K562 (cell line): ENCODE data around the gene DRAXIN. TPM values are rescaled to one million over a fixed set of nuclear protein-coding genes. Genes with fewer than 3 reads are reported as not detected.

Experiments used
- ATF2 ChIP-seq: sonication (generic); formaldehyde crosslinking; IDR thresholded peaks from 2 replicates; pipeline ENCODE4 v1.8.1; 2022; ENCODE audit warnings: missing genetic modification reagents
- ATF7 ChIP-seq: fragments of 450-650 bp; IDR thresholded peaks from 2 replicates; pipeline ENCODE4 v1.7.1; 2014; ENCODE audit warnings: mild to moderate bottlenecking, moderate library complexity
- CBX2 ChIP-seq: fragments of 200-600 bp; sonication (generic); IDR thresholded peaks from one replicate; pipeline ENCODE4 v1.6.1; 2012; ENCODE audit warnings: mild to moderate bottlenecking, low read length, inconsistent platforms; ENCODE audit not compliant: insufficient read depth, poor library complexity, severe bottlenecking
- CBX3 ChIP-seq, 2 experiments: IDR thresholded peaks; 1 replicate in 1 of 2; 2 replicates in 1 of 2; pipeline ENCODE4 v1.6.1; 2012; ENCODE audit warnings: inconsistent platforms in 2 of 2, low read length in 2 of 2, borderline replicate concordance in 1 of 2, control low read depth in 1 of 2
- DIDO1 ChIP-seq: fragments of 450-650 bp; IDR thresholded peaks from 2 replicates; pipeline ENCODE4 v1.6.1; 2016; ENCODE audit warnings: low read depth, missing biosample characterization, missing genetic modification characterization
- JUND ChIP-seq, 2 experiments: IDR thresholded peaks; 2 replicates in 1 of 2; 3 replicates in 1 of 2; pipeline ENCODE4 v1.6.1; 2011; ENCODE audit warnings: borderline replicate concordance in 2 of 2, low read depth in 2 of 2, low read length in 2 of 2, improper control_type of control experiment in 1 of 2, missing biosample characterization in 1 of 2, missing genetic modification characterization in 1 of 2, missing genetic modification reagents in 1 of 2
- NCOA6 ChIP-seq: fragments of 450-650 bp; IDR thresholded peaks from 2 replicates; pipeline ENCODE4 v1.6.1; 2017; ENCODE audit warnings: mild to moderate bottlenecking
- NCOR1 ChIP-seq: fragments of 450-650 bp; IDR thresholded peaks from 2 replicates; pipeline ENCODE4 v1.6.1; 2016; ENCODE audit warnings: mild to moderate bottlenecking, moderate library complexity
- NUFIP1 ChIP-seq: fragments of 450-650 bp; IDR thresholded peaks from 2 replicates; pipeline ENCODE4 v1.6.1; 2018; ENCODE audit not compliant: partially characterized antibody
- PHF20 ChIP-seq: fragments of 450-650 bp; IDR thresholded peaks from 2 replicates; pipeline ENCODE4 v1.6.1; 2018; ENCODE audit not compliant: partially characterized antibody
- POLR2A ChIP-seq: fragments of 450-650 bp; conservative IDR thresholded peaks from 2 replicates; pipeline ENCODE4 v1.6.1; 2016
- RBM15 ChIP-seq: fragments of 200-400 bp; formaldehyde crosslinking; IDR thresholded peaks from 2 replicates; pipeline ENCODE4 v1.6.1; 2018; ENCODE audit warnings: mild to moderate bottlenecking, low read length, moderate library complexity; ENCODE audit not compliant: insufficient read depth
- SMAD4 ChIP-seq: fragments of 250-450 bp; sonication (Bioruptor Pico); conservative IDR thresholded peaks from 2 replicates; pipeline ENCODE4 v1.8.0; 2021; ENCODE audit warnings: inconsistent platforms, mild to moderate bottlenecking, moderate library complexity
- SOX6 ChIP-seq: fragments of 450-650 bp; IDR thresholded peaks from 2 replicates; pipeline ENCODE4 v1.6.1; 2014; ENCODE audit warnings: mild to moderate bottlenecking
- STAT5A ChIP-seq: IDR thresholded peaks from 2 replicates; pipeline ENCODE4 v1.6.1; 2012; ENCODE audit warnings: low read length, inconsistent platforms, borderline replicate concordance
- TARDBP ChIP-seq: fragments of 450-650 bp; IDR thresholded peaks from 2 replicates; pipeline ENCODE4 v1.6.1; 2016
- ZC3H8 ChIP-seq: fragments of 450-650 bp; IDR thresholded peaks from 2 replicates; pipeline ENCODE4 v1.6.1; 2017
- ZKSCAN1 ChIP-seq: fragments of 150-350 bp; IDR thresholded peaks from 2 replicates; pipeline ENCODE4 v1.6.1; 2016; ENCODE audit warnings: low read depth, low read length
- ZMIZ1 ChIP-seq, 2 experiments: fragments of 150-350 bp in 1 of 2; IDR thresholded peaks; 2 replicates each; pipeline ENCODE4 v1.6.1; 2012 to 2016; ENCODE audit warnings: low read depth in 2 of 2, low read length in 2 of 2, mild to moderate bottlenecking in 1 of 2, moderate library complexity in 1 of 2
- ZNF655 ChIP-seq: fragments of 250-450 bp; sonication (Bioruptor Pico); IDR thresholded peaks from 2 replicates; pipeline ENCODE4 v1.5.0; 2021
- ZNF695 ChIP-seq: fragments of 450-650 bp; formaldehyde crosslinking; IDR thresholded peaks from 2 replicates; pipeline ENCODE4 v1.4.0; 2020; ENCODE audit warnings: mild to moderate bottlenecking, moderate library complexity
- polyA plus RNA-seq, 8 experiments: library from polyadenylated mRNA; depleted of rRNA in 4 of 8; stranded (reverse) in 5 of 8; unstranded in 3 of 8; fragments of >200 nt; fragmentation: Nextera tagmentation in 2 of 8; fragmentation: Illumina TruSeq in 1 of 8; extraction: Ambion mirVana in 2 of 8; extraction: Trizol in 1 of 8; gene quantifications; 2 replicates each; pipeline versions ENCODE4 v1.2.1 to v1.2.3, GENCODE V29; 2011 to 2014; ENCODE audit warnings: inconsistent platforms in 1 of 8, missing spikeins in 1 of 8
- total RNA-seq, 7 experiments: library from RNA; depleted of rRNA in 6 of 7; stranded (reverse); fragments of >200 nt in 6 of 7; fragmentation: Illumina TruSeq in 2 of 7; extraction: Trizol in 2 of 7; gene quantifications; 2 replicates each; pipeline versions ENCODE4 v1.2.1 to v1.2.3, GENCODE V29; 2011 to 2021; ENCODE audit warnings: low replicate concordance in 1 of 7
- TF ChIP-seq, protein P1 (sequence below): fragments of 450-650 bp; formaldehyde crosslinking; IDR thresholded peaks from 2 replicates; pipeline ENCODE4 v1.4.0; 2020; ENCODE audit warnings: mild to moderate bottlenecking, mixed read lengths

The DRAXIN gene
- total and polyA plus RNA-seq, 9 of the 15 experiments (the other 6 are each of a cell fraction or from before 2014, with no cell fraction given), result 0.01 to 0.04 (median 0.01) TPM; not detected in 6

DNA sequence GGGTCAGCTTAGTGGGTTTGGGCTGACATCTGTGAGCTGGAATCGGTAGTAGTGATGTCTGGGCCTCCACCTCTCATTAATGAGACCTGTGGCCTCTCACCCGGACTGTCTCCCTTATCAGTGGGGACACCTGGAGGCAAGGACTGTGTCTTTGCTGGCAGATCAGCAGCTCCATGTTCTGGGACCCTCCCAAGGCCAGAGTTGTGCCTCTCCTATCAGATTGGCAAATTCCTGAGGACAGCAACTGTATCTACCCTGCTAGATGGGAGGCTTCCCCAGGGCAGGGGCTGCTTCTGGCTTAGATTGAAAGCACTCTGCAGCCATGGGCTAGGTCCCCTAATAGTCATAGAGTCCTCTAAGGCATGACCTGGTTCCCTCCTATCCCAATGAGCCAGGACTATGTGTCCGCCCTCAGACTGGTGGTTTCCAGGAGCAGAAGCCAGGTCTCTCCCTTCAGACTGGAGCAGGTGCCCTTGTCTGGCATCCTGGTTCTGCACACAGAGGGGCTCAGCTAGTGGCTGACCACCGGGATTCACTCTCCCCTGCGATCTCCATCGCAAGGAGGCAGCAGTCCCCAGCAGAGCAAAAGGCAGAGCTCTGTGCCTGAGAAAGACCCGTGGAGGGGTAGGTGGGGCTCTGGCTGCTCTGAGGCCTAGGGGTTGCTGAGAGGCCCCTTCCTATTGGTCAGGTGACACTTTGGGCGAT, 5.8 kb downstream of the DRAXIN start (continued):
- TF ChIP-seq, protein P1, sequence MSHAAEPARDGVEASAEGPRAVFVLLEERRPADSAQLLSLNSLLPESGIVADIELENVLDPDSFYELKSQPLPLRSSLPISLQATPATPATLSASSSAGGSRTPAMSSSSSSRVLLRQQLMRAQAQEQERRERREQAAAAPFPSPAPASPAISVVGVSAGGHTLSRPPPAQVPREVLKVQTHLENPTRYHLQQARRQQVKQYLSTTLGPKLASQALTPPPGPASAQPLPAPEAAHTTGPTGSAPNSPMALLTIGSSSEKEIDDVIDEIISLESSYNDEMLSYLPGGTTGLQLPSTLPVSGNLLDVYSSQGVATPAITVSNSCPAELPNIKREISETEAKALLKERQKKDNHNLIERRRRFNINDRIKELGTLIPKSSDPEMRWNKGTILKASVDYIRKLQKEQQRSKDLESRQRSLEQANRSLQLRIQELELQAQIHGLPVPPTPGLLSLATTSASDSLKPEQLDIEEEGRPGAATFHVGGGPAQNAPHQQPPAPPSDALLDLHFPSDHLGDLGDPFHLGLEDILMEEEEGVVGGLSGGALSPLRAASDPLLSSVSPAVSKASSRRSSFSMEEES, result no peak
- TF ChIP-seq RBM15 (no peak), ZKSCAN1 (0 out of 2 replicates have a peak, but pooled peaks have one; percentile 24), ATF2 (CRISPR knock-in tag) (no peak), SMAD4 (no peak), DIDO1 (tag) (no peak), STAT5A (peak; percentile 51; the same call in 1 of the 2 replicates), NUFIP1 (no peak), CBX2 (no peak), ZC3H8 (no peak), ZNF695 (CRISPR knock-in tag) (no peak), NCOR1 (peak; percentile 81), JUND (IDR thresholded peaks at IDR 0.05; ENCODE audit: borderline replicate concordance, low read depth, low read length) (0 out of 2 replicates have a peak, but pooled peaks have one; percentile 14), JUND (tag; IDR thresholded peaks at IDR 0.05; ENCODE audit: borderline replicate concordance, low read depth, low read length) (no peak), NCOA6 (no peak), CBX3 (IDR thresholded peaks at IDR 0.05; ENCODE audit: borderline replicate concordance in 1 of 2, low read length in 2 of 2) (peak in 1 of 2 experiments; percentile 55; a peak in 1 of 3 replicates), PHF20 (no peak), ZMIZ1 (IDR thresholded peaks at IDR 0.05; ENCODE audit: low read depth in 2 of 2, low read length in 2 of 2) (no peak), TARDBP (no peak), ATF7 (peak; percentile 42; the same call in 1 of the 2 replicates), SOX6 (peak; percentile 39; the same call in 1 of the 2 replicates), ZNF655 (CRISPR knock-in tag) (no peak), POLR2A (no peak)
